ENCODE measurements around the gene ERBIN. TPM values are rescaled to one million over a fixed set of nuclear protein-coding genes. Genes with fewer than 3 reads are reported as not detected.

The ERBIN gene
- total RNA-seq, 4 donors from 2014 or later: 54.9 to 134 (median 109) TPM

DNA sequence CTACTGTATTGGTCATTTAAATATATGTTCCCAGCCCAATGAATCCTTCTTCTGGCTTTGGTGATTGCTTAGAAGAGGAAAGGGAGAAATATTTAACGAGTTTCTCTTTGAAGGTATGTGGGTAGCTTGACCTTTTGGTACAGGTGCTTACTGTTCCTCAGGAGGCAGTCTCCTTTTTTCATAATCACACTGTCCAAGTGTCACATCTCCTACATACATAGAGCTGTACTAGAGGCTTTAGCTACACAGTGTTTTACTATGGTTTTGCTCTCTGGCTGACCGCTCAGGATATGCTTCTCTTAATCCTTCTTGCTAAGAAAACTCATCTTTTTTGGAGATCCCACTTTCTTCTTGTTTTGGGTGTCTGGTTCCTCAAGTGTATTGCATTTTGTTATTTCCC, 6.9 kb downstream of the ERBIN start:
- in situ Hi-C loops (cut with MboI; ENCODE audit: low pct_ligation_motif_present in 1 of 4, low pct_unique_long_range_greater_than_20kb in 1 of 4, low sequenced_read_pairs in 3 of 4): loop anchor here in 1 of 4 donors (10.0 to 25.0 kb wide), 2 partner anchors 104 to 158 kb away; no protein-coding TSS in a partner anchor
- Histone ChIP-seq H3K4me1 (peaks cover 6 to 74% (median 16%) of the 10 kb centered on the region in 4 donors), H3K27me3 (no peaks in the 10 kb centered on the region), H3K27ac (no peak overlapping the region), H3K36me3 (no peaks in the 10 kb centered on the region), H3K4me3 (no peak overlapping the region), H3K9me3 (no peaks in the 10 kb centered on the region)
- intact Hi-C loops (cut with DNase I; ENCODE audit: low total_unique reads): no loop called here
- 69 to 70% methylated on average over 2 of the region's 2 CpGs for WGBS, 2 donors (ENCODE audit: low coverage in 1 of 2)
- TF ChIP-seq POLR2AphosphoS5 (IDR thresholded peaks at IDR 0.05) (no peak), POLR2A (IDR thresholded peaks at IDR 0.05) (no peak), EP300 (IDR thresholded peaks at IDR 0.05; ENCODE audit: low read depth) (no peak)
- TF ChIP-seq, protein P1, sequence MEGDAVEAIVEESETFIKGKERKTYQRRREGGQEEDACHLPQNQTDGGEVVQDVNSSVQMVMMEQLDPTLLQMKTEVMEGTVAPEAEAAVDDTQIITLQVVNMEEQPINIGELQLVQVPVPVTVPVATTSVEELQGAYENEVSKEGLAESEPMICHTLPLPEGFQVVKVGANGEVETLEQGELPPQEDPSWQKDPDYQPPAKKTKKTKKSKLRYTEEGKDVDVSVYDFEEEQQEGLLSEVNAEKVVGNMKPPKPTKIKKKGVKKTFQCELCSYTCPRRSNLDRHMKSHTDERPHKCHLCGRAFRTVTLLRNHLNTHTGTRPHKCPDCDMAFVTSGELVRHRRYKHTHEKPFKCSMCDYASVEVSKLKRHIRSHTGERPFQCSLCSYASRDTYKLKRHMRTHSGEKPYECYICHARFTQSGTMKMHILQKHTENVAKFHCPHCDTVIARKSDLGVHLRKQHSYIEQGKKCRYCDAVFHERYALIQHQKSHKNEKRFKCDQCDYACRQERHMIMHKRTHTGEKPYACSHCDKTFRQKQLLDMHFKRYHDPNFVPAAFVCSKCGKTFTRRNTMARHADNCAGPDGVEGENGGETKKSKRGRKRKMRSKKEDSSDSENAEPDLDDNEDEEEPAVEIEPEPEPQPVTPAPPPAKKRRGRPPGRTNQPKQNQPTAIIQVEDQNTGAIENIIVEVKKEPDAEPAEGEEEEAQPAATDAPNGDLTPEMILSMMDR (IDR thresholded peaks at IDR 0.05): no peak
- DNase-seq: no peak

DNA sequence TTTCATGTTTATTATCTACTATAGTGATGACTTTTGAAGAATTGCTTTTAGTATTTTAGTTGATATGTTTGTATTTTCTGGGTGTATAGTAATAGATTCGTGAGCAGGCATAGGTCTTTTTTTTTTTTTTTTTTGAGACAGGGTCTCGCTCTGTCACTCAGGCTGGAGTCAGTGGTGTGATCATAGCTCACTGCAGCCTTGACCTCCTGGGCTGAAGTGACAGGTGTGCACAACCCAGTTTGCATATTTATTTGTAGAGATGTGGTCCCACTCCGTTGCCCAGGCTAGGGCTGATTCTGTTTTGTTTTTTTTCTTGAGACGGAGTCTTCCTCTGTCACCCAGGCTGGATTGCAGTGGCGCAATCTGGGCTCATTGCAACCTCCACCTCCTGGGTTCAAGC, 11.9 kb downstream of the ERBIN start:
- Histone ChIP-seq H3K27ac (no peak overlapping the region), H3K9me3 (no peaks in the 10 kb centered on the region), H3K27me3 (no peaks in the 10 kb centered on the region), H3K4me1 (peaks cover 0 to 35% (median 8%) of the 10 kb centered on the region in 4 donors), H3K36me3 (no peaks in the 10 kb centered on the region), H3K4me3 (no peak overlapping the region)
- in situ Hi-C loops (cut with MboI; ENCODE audit: low pct_ligation_motif_present in 1 of 4, low pct_unique_long_range_greater_than_20kb in 1 of 4, low sequenced_read_pairs in 3 of 4): loop anchor here in 1 of 4 donors (10.0 to 25.0 kb wide), 2 partner anchors 99 to 163 kb away; no protein-coding TSS in a partner anchor
- intact Hi-C loops (cut with DNase I; ENCODE audit: low total_unique reads): no loop called here
- 83 to 94% methylated on average over 4 to 5 of the region's 5 CpGs for WGBS, 2 donors (ENCODE audit: low coverage in 1 of 2)
- TF ChIP-seq, protein P1 (IDR thresholded peaks at IDR 0.05): no peak
- no peak for TF ChIP-seq POLR2AphosphoS5 (IDR thresholded peaks at IDR 0.05)
- TF ChIP-seq POLR2A (IDR thresholded peaks at IDR 0.05): no peak
- TF ChIP-seq EP300 (IDR thresholded peaks at IDR 0.05; ENCODE audit: low read depth): no peak
- no peak for DNase-seq

DNA sequence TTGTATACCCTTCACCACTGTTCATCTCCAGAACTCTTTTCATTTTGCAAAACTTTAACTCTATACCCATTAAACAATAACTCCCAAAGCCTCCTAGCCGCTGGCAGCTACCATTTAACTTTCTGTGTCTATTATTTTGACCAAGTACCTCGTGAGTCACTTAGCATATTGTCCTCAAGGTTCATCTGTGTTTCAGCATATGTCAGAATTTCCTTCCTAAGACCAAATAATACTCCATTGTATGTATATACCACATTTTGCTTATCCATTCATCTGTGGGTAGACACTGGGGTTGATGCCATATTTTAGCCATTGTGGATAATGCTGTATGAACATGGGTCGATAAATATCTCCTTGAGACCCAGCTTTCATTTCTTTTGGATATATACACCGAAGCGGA, 17.4 kb downstream of the ERBIN start:
- Histone ChIP-seq H3K4me1 (no peaks in the 10 kb centered on the region), H3K27ac (no peak overlapping the region), H3K9me3 (no peaks in the 10 kb centered on the region), H3K36me3 (no peaks in the 10 kb centered on the region), H3K27me3 (no peaks in the 10 kb centered on the region), H3K4me3 (no peak overlapping the region)
- intact Hi-C loops (cut with DNase I; ENCODE audit: low total_unique reads) (no loop called here), in situ Hi-C loops (cut with MboI; ENCODE audit: low pct_ligation_motif_present in 1 of 4, low pct_unique_long_range_greater_than_20kb in 1 of 4, low sequenced_read_pairs in 3 of 4) (loop anchor here in 1 of 4 donors (25.0 kb wide), 1 partner anchor 94 kb away; no protein-coding TSS in a partner anchor)
- TF ChIP-seq, protein P1 (IDR thresholded peaks at IDR 0.05): no peak
- TF ChIP-seq POLR2A (IDR thresholded peaks at IDR 0.05): no peak
- no peak for TF ChIP-seq EP300 (IDR thresholded peaks at IDR 0.05; ENCODE audit: low read depth)
- no peak for TF ChIP-seq POLR2AphosphoS5 (IDR thresholded peaks at IDR 0.05)
- WGBS, 2 donors (ENCODE audit: low coverage in 1 of 2): 92 to 94% methylated on average over 2 to 5 of the region's 5 CpGs
- no peak for DNase-seq

DNA sequence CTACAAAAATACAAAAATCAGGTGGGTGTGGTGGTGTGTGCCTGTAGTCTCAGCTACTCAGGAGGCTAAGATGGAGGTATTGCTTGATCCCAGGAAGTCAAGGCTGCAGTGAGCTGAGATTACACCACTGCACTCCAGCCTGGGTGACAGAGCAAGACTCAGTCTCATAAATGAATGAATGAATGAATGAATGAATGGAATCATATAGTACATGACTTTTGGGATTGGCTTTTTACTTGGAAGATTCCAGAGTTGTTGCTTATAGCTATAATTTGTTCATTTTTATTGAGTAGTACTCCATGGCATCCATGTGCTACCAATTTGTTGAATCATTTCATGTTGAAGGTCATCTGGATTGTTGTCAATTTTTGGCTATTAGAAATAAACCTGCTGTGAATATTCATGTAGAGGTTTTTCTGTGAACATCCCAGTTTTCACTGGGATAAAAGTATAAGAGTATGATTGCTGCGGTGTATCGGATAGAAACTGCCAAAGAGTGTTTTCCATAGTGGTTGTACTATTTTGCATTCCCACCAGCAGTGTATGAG, 19.9 kb downstream of the ERBIN start:
- WGBS, 2 donors (ENCODE audit: low coverage in 1 of 2): 97 to 100% methylated on average over 2 of the region's 2 CpGs

More for the DNA sequence above, 19.9 kb downstream of the ERBIN start:
- in situ Hi-C loops (cut with MboI; ENCODE audit: low pct_ligation_motif_present in 1 of 4, low pct_unique_long_range_greater_than_20kb in 1 of 4, low sequenced_read_pairs in 3 of 4): loop anchor here in 1 of 4 donors (25.0 kb wide), 1 partner anchor 91 kb away; no protein-coding TSS in a partner anchor
- no peak overlapping the region for H3K4me3 ChIP-seq
- no peak overlapping the region for H3K27ac ChIP-seq
- TF ChIP-seq POLR2A (IDR thresholded peaks at IDR 0.05) (no peak), POLR2AphosphoS5 (IDR thresholded peaks at IDR 0.05) (no peak), EP300 (IDR thresholded peaks at IDR 0.05; ENCODE audit: low read depth) (no peak)
- TF ChIP-seq, protein P1 (IDR thresholded peaks at IDR 0.05): no peak
- no peaks in the 10 kb centered on the region for H3K36me3 ChIP-seq
- no peak for DNase-seq
- H3K9me3 ChIP-seq: no peaks in the 10 kb centered on the region
- peaks cover 0 to 9% (median 2%) of the 10 kb centered on the region in 4 donors for H3K4me1 ChIP-seq
- intact Hi-C loops (cut with DNase I; ENCODE audit: low total_unique reads): no loop called here
- H3K27me3 ChIP-seq: no peaks in the 10 kb centered on the region
